Stromal cell of bone marrow (primary cell): ENCODE results near the gene PATJ.

Experiments used
- DNase-seq: peaks from one replicate; pipeline ENCODE4 v3.0.0-alpha.2; 2012; ENCODE audit warnings: low read depth

PATJ gene

DNA sequence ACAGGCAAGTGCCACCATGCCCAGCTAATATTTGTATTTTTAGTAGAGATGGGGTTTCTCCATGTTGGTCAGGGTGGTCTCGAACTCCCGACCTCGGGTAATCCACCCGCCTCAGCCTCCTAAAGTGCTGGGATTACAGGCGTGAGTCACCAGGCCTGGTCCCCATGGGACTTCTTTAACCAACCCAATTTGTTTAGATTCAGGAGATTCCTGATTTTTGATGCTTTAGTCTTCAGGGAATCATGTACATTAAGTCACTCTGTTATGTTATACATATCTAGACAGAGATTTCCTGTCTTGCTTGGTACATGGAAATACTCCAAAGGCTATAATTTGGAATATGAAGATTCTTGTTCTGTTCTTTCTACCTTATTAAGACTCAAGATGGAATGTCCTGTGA lies 250.0 kb downstream of the PATJ start:
- no peak for DNase-seq

DNA sequence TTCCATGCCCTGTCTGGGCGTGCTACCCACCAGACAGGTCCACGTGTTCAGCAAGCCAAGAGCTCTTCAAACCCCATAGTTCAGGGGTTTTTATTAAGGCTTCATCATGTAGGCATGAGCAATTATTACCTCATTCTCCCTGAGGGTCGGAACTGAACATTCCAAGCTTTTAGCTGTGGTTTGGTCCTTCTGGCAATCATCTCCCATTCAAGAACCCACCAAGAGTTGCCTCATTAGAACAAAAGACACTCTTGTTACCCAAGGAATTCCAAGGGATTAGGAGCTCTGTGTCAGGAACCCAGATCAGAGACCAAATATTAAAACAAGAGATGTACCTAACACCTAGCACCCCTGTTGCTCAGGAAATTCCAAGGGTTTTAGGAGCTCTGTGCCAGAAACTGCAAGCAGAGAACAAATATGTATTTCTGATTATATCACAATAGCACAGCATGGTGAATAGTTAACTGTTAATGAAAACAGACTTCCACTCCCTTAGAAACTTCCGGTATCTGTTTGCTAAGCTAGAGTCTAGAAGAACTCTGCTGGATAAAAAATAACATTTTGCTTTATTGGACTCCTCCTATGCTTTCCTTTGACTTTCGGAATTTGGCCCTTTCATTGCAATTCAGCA lies 251.2 kb downstream of the PATJ start:
- no peak for DNase-seq

DNA sequence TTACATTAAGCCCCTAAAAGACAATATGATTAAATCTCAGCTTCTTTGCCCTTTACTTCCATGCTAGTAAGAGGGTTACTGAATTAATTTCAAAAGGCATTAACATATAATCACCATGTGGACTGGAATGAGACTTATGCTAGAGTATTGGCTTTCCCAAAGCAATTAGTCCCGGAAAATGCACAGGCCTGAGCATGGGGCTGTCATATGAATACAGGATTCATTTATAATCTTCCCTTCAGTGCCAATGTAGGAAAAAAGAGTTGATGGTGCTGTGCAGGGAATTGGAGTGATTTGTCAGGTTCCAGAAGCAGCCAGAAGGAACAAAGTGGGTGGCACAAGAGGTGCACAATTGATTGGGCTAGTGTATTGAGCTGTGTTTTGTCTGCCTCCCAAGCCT lies 253.4 kb downstream of the PATJ start:
- DNase-seq = no peak

DNA sequence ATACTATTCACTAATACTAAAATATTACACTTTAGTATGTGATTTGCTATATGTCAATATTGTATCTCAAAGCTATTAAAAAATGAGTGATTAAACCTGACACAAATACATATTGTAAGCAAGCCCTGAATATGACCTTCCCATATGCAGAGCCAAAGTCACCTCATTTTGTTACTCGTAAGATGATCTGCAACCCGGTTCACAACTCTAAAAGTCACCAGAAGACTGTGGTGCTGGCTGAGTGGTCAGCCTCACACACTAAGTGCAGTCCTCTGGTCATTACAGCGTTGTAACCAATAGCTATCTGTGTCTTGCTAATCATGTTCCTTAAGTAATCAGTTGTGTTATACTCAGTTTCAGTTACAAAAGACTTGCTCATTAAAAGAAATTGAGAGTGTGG lies 254.8 kb downstream of the PATJ start:
- DNase-seq = no peak

DNA sequence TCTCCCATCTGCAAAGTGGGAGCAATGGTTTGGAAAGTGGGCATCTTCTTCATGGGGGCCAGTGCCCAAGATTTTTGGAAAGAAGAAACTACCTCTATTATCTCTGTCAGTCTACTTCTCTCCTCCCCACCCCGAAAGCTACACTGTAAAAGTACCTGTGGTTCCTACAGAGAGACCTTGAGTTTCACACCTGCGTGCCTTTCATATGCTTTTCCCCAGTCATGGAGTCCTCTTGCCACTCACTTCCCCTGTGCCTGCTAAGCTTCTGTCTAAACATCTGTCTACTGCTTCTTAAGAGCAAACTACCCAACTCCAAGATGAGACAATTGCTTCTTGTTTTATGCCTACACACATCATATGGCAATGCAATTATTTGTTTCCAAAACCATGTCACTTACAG lies 261.5 kb downstream of the PATJ start:
- DNase-seq = no peak

DNA sequence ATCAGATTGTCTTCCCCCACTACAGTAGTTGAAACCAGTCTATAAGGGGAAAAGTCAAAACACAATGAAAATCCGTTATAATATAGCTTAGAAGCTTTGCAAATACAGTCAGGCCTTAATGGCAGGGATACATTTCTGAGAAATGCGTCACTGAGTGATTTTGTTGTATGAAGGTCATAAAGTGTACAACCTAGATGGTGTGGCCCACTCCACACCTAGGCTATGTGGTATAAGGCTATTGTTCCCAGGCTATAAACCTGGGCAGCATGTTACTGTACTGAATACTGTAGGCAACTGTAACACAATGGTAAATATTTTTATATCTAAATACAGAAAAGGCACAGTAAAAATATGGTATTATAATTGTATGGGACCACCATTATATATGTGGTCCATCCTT lies 264.4 kb downstream of the PATJ start:
- DNase-seq = no peak

DNA sequence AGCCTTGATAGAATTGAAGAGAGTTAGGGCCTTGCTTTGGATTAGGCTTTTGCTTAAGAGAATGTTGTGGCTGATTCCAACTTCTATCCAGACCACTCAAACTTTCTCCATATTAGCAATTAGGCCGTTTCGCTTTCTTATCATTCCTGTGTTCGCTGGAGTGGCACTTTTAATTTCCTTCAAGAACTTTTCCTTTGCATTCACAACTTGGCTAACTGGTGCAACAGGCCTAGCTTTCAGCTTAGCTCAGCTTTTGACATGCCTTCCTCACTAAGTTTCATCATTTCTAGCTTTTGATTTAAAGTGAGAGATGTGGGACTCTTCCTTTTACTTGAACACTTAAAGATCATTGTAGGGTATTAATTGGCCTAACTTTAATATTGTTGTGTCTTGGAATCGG lies 268.7 kb downstream of the PATJ start:
- no peak for DNase-seq

DNA sequence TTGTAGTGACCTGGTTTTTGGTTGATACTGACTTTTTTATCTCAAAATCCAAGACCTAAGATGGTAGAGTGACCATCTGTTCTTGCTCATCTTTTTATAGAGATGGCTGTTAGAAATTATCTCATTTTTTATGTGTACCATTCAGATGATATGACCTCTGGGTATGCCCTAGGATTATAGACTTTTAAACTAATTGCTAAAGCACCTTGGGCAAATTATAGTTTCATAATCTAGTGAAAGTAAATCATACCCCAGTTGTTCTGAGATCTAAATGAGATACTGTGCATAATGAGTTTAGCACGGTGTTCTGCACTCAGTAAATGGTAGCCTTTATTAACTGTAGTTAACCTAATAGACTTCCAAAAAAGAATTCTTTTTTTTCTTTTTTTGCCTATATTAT lies 269.8 kb downstream of the PATJ start:
- no peak for DNase-seq

DNA sequence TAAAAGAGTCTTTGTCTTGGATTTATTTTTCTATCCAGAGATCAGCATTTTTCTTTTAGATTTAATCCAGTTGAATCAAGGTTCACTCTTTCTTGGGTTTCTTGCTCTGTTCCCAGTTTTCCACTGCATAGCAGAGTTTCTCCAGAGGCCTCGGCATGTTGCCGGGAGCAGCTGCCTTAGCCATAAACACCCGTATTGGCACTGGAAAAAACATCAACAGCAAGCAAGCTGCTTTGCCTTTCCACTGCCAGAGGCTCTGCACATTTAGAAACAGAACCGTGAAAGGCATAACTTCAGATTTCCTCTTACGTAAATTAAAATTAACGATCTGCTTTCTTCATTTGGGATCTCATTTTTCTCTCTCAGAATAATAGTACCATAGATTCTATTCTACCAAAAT lies 270.6 kb downstream of the PATJ start:
- no peak for DNase-seq

DNA sequence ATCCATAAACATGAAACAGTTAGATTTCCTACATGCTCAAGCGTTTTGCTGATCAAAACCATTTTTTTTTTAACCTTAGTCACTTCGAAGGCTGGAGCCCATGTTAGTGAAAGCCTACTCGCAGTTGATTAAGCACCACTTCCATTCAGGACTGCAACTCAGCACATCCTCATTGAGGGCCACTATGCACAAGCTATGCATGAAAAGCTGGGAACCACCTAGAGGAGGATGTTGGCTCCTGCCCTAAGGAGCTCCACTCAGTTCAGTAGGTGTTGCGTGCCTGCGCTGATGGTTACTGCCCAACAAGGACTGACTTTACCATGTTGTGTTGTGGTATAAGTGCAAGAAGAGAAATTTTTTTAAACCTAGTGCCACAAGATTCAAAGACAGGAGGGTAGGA lies 271.0 kb downstream of the PATJ start:
- no peak for DNase-seq

DNA sequence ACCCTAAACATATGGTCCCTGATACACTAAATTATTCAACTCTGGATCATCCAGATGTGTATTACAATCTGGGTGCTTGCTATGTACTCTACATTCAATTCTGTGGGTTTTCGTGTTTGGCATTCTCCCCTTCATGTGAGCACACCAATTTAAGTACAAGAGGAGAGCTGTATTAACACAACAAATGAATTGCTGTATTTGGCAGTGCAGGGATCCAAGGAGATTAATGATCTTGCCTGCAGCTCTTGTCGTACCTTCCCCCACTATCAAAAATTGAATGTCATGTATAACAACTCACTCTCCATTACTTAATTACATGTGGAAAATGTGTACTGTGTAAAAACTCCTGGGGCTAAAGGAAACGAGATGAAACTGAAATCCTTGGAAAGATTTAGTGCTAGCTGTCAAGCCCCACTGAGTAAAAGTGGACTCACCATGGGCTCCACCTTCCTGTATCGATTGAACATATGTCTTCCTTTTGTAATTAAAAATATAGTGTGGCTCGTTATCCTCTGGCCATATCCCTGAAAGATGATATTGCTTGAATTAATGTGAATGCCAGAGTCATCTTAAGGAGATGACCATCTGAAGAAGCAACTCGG lies 280.2 kb downstream of the PATJ start:
- no peak for DNase-seq

DNA sequence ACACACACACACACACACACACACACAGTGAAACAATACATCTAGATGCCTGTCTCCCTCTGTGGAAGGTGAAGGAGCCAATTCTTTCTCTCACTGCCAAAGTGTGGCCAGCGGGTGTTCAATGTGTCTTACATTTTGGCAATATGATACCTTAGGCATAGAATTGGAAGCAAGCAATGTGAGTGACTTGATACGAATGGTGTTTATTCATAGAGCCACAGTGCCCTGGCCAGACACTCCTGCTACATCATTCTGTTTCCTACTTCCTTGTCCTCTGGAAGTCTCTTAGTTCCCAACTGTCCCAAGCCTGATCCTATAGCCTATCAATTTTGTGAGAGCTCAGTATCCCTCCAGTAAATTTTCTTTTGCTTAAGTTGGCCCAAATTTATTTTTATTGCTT lies 282.4 kb downstream of the PATJ start:
- DNase-seq = no peak

DNA sequence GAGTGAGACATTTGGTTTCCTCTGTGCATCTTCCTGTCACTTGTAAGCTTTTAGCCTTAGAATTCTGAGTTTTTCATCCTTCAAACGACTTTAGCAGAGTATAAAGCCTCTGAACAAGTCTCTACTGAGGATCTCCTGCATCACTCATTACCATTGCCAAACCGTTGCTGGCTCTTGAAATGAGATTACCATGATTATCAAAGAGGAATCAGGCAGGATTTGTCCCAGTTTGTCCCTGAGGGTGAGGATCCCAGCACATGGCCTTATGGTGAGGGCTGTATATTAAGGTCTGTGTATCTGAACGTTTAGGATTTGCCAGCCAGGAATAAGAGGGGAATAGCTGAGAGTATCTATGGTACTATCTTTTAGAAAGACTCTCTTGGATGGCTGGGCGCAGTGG lies 282.9 kb downstream of the PATJ start:
- DNase-seq = no peak

DNA sequence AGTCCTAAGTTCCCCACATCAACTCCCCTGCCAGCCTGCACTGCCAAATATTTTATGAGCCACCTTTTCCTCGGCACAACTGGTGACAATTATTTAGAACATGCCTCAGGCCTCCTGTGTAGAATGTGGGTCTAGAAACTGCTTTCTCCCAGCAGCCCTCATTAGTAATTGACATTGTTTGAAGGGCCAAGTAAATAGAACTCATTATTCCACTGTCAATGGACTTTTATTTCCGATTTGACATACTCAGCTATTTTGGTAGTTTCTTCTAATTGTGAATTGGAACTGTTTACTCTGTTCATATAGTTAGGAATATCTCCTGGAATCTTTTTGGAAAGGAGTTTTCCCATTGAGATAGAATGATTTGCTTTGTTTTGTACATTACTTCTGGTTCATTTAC lies 283.6 kb downstream of the PATJ start:
- no peak for DNase-seq

DNA sequence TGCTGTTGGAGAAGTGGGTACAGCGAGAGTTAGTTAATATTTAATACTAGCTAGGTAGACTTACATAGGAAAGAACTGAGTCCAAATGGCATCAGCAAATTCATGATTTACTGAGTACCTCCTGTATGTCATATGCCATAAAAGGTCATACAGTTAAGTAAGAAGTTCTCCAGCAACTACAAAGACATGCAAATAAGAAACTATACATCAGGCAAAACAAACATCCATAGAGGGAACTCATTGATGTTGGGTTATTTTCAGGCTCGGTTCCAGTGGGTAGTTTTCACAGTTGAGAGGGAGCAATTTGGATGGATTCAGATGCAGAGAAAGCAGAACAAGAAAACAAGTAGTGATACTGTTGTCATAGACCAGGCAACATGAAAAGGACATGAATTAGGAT lies 287.4 kb downstream of the PATJ start:
- no peak for DNase-seq

DNA sequence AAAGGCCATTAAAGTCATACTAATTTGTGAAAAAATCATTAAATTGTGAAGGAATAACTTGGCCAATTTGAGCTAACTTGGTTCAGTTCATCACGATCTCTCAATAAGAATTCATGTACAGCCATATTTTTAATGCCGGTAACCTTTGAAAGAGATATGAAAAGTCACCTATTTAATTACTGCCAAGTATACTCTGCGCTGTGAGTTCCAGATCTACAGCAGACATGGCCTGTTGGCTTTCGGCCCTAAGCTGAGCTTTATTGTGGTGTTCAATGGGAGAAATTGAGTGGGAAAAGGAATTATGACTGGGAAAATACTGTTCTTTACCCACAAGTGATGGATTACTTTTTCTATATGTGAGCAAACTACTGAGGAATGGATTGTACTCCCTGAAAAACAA lies 292.5 kb downstream of the PATJ start:
- DNase-seq = no peak

DNA sequence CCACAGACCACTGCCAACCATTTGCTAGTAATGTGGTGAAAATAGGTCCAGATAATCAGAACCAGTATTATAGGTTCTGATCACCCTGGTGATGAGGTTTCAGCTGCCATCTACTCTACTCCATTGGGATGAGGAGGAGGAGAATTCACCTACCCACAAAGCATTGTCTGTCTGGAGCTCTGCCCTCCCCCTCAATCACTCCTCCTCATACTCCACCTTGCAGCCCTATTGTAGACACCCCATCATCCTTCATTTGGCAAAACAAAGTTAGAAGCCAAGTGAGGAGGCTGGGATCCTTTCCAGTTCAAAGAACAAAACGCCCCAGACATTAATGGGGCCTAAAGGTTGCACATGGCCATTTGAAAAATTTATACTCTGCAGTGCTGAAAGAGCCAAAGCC lies 295.0 kb downstream of the PATJ start:
- DNase-seq = no peak

DNA sequence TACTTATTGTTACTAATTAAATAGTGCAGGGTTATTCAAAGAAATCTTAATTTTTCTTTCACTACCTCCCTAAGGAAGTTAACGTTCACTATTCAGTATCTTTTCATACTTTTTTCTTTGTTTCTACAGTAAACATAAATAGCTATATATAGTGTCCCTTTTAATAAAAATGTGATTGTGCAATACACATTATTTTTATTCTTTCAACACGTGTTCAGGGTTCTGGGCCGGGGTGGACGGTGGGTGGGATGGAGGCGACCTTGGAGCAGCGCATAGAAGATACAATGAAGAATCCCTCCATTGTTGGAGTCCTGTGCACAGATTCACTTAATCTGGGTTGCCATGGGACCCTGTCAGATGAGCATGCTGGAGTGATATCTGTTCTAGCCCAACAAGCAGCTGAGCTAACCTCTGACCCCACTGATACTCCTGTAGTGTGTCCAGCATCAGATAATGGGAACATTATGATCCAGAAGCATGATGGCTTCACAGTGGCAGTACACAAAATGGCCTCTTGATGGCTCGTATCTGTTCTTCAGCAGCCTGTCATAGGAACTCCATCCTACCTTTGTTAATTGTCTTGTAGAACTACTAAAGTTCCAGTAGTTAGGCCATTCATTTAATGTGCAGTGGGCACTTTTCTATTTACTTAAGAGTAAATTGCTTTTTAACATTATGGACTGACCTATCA lies 296.5 kb downstream of the PATJ start:
- no peak for DNase-seq

DNA sequence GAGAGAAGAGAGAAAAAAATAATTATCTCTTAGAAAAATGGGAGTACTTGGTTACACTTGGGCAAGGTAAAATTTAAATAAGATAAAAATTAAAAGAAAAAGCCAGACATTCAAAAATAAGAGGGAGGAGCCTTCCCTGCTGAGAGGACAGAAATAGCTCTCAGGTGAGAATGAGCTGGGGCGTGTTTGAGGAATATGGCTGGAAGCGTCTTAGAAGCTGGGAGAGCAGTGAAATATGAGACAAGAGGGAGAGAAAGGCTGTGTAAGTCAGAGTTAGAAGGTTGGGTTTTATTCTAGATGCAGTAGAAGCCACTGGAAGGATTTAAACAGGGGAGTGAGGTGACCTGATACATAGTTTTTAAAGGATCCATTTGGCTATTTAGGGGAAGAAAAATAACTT lies 298.2 kb downstream of the PATJ start:
- no peak for DNase-seq

DNA sequence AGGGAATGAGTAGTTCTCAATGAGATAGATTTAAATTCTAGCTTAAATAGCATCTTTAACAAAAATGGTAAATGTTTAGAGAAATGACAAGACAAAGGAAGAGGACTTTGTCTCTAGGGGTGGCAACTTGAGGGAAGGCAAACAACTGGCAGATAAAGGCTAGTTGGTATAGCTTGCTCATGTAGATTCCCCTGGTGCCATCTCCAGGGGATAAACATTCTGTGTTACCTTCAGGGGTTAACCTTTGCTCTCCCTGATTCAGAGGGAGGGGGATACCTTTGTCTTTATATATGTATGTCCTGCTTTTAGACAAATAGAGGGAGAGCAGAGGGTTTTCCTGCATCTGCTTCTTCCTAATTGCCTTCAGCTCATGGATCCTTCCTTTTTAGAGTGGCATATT lies 298.7 kb downstream of the PATJ start:
- DNase-seq = no peak

DNA sequence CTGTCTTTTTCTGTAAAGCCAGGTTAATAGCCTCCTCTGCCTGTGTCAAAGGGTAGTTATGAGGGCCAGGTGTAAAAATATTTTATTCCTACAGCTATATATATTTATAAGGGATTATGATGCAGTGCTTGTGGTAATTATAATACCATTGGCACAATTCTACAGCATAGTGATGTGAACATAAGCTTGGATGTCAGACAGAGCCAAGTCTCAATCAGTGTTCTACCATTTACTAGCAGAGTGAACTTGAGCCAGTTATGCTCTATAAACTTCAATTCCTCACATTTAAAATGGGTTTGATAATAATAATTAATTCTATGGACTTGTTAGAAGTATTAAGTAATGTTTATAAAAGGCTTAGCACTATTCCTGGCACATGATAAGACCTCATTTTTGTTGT lies 300.9 kb downstream of the PATJ start:
- no peak for DNase-seq

DNA sequence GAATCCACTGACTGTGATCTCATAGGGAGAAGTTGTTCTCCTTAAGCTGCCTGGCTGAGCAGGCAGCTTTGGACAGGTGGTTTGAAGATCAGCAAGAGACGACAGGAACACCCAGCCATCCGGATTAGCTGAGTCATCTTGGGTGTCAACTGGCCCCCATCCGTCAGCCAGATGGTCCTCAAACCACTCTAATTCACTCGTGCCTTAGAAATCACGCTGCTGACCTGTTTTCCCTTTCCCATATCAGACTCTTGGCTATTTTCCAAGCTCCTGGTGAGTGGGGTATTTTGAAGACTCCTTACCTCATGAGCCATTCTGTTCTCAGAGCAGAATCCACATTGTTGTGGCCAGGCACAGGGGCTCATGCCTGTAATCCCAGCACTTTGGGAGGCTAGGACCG lies 303.3 kb downstream of the PATJ start:
- DNase-seq = no peak

DNA sequence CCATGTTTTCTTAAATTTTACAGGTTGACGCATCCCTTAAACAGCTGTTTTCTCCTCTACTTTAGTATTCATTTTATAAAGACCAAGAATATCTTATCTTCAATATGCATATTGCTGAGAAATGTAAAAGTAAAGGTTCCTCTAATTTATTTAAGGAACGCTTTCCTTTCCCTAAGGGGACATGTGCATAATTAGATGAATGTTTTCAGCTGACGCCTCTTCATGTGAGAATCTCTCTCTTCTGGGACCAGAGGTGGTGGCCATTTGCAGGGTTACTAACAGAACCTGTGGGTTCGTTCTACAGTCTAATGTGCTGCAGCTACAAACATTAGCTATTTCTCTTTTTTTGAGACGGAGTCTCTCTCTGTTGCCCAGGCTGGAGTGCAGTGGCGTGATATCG lies 304.6 kb downstream of the PATJ start:
- DNase-seq = no peak

DNA sequence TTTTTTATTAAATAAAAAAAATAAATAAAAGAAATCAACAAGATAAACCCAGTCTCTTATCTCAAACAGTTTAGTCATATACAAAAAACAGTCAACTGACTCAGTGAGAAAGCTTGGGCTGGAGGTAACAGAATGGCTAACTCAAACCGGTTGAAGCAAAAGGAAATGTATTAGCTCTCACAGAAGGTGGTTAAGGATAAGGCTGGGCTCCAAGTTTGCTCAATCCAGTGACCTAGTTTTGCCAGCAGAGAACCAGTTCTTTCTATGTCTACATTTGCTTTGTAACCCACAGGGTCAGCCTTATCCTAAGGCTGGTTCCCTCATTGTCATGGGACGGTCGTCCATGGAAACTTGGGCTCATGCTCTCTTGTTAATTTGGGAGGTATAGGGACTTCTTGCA lies 307.9 kb downstream of the PATJ start:
- DNase-seq = no peak
